Ovary (tissue), 9 donors: ENCODE measurements around the gene IL1RAPL2. TPM values are rescaled to one million over a fixed set of nuclear protein-coding genes. Genes with fewer than 3 reads are reported as not detected.

Experiments used
- DNase-seq, 5 donors: peaks; one replicate each; pipeline ENCODE4 v3.0.0-alpha.2; 2019 to 2020
- H3K27ac ChIP-seq, 2 donors: fragments of 200-600 bp; one replicate each; pipeline versions ENCODE4 v1.5.1 to v1.8.0; 2019 to 2022
- H3K27me3 ChIP-seq: fragments of 200-600 bp; one replicate; pipeline ENCODE4 v1.8.0; 2022
- H3K36me3 ChIP-seq: fragments of 200-600 bp; sonication (generic); one replicate; pipeline ENCODE4 v1.5.1; 2019
- H3K4me1 ChIP-seq: one replicate; pipeline ENCODE4 v1.8.1; 2013; ENCODE audit warnings: mild to moderate bottlenecking, moderate library complexity; ENCODE audit not compliant: insufficient read depth
- H3K4me3 ChIP-seq: fragments of 200-600 bp; sonication (generic); one replicate; pipeline ENCODE4 v1.5.1; 2017
- H3K9me3 ChIP-seq, 2 donors: fragments of 200-600 bp in 1 of 2; sonication (generic) in 1 of 2; one replicate each; pipeline versions ENCODE4 v1.5.1 to v1.8.1; 2013 to 2019; ENCODE audit warnings: mild to moderate bottlenecking in 1 of 2, moderate library complexity in 1 of 2
- CTCF ChIP-seq, 3 donors: fragments of 450-650 bp in 2 of 3; fragments of 200-600 bp in 1 of 3; IDR thresholded peaks; one replicate each; pipeline versions ENCODE4 v1.5.1 to v1.8.0; 2016 to 2022; ENCODE audit warnings: antibody characterized with exemption in 3 of 3, mild to moderate bottlenecking in 1 of 3
- EP300 ChIP-seq: sonication (generic); formaldehyde crosslinking; IDR thresholded peaks from one replicate; pipeline ENCODE4 v1.6.1; 2017; ENCODE audit warnings: antibody characterized with exemption
- POLR2A ChIP-seq: fragments of 450-650 bp; IDR thresholded peaks from one replicate; pipeline ENCODE4 v1.6.1; 2017; ENCODE audit warnings: antibody characterized with exemption, mild to moderate bottlenecking, moderate library complexity
- WGBS, 3 donors: extraction: QIAGEN DNeasy Blood & Tissue Kit in 1 of 3; methylation state at CpG; one replicate each; pipeline versions ENCODE4 v1.1.5 to v1.1.7; 2013 to 2017; 5-methylcytosine and 5-hydroxymethylcytosine counted together
- intact Hi-C, 4 donors: fragments of 100-400 bp; cut with DNase I; formaldehyde crosslinking; loops; one replicate each; pipeline versions ENCODE4 v1.11.0 to v1.15.1; 2022 to 2023
- polyA plus RNA-seq, 2 donors: library from polyadenylated mRNA; stranded (reverse); fragments of 200-250 nt in 1 of 2; fragments of 350-450 nt in 1 of 2; fragmentation: Illumina TruSeq in 1 of 2; extraction: RNeasy Lipid Tissue Mini Kit (QIAGEN cat#74804) in 1 of 2; gene quantifications; one replicate each; pipeline ENCODE4 v1.2.3, GENCODE V29; 2013 to 2014
- total RNA-seq, 7 donors: library from RNA; depleted of rRNA in 2 of 7; stranded (reverse); fragments of >200 nt in 2 of 7; fragmentation: NEBNext Ultra II Directional in 3 of 7; extraction: Animal tissue kit (Norgen Biotek cat#: 25700) in 3 of 7; gene quantifications; one replicate each; pipeline versions ENCODE4 v1.1.0 to v1.2.4, GENCODE V29; 2016 to 2023
- donor health status: DM: no; HTN: no; CAD: no; lungs with moderate emphysema.
- donor health status: DM: no; HTN: no; CAD: no.
- donor health status: Bipolar disorder and iron deficiency.
- donor health status: DM: yes; HTN: yes; CAD: no.
- donor health status: DM: no; HTN: no; CAD: no.
- donor health status: DM: yes; HTN: yes; CAD: no.

IL1RAPL2 gene
- total and polyA plus RNA-seq, 9 donors, result 0.08 to 1.1 (median 0.32) TPM; not detected in 3

DNA sequence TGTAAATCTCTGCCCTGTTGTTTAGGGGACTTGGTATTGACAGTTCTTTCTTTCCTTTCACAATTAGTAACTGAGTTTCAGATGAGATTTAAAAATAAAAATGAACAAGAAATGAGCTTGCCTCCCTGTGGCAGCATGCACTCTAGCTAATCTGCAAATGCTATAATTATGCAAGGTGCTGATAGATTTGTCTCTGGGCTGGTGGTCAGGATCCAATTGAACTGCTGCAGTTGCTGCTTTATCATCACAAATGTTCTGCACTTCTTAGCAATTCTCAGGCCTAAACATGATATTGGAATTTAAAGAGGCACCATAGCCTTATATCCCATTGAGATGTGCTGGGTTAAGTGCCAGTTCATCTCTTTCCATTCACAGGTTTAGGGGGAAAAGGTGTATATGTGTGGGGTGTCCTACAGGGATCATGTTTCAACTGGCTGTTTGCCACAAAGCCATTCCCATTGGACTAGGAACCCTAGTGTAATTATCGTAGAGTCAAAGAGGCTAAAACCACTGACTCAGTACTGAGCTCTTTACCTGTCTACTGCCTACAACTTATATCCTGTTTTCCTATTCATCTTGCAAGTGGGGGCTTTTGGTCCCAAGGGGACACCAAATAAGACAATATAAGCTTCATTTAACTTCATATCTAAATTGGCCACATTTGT lies 914.8 kb downstream of the IL1RAPL2 start:
- intact Hi-C loops, result no loop called here
- Histone ChIP-seq H3K36me3 (no peaks in the 10 kb centered on the region), H3K4me3 (no peak overlapping the region), H3K9me3 (no peaks in the 10 kb centered on the region), H3K4me1 (no peaks in the 10 kb centered on the region), H3K27ac (no peak overlapping the region), H3K27me3 (no peaks in the 10 kb centered on the region)
- WGBS, 3 donors, result 83 to 91% (median 88%) methylated on average over 1 of the region's 1 CpG
- TF ChIP-seq CTCF (IDR thresholded peaks at IDR 0.05), result no peak
- no peak for TF ChIP-seq POLR2A
- TF ChIP-seq EP300, result no peak
- no peak for DNase-seq

DNA sequence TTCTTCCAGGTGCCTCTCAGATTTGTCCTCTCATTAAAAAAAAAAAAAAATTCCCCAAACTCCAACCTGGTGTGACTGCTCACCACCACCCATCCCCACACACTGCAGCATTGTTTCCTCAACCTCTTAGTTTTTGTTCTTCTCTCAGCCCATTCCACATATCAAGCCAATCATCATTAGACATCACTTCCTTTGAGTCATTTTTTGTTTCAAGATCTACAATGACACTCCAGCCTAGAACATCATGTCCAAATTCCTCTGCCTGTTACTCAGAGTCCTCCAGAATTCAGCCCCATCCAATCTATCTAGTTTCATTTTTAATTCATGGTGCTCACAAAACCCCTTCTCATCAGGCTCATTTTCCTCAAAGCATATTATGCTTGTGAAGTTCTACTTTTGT lies 917.0 kb downstream of the IL1RAPL2 start:
- H3K4me1 ChIP-seq, result no peaks in the 10 kb centered on the region
- no peak overlapping the region for H3K4me3 ChIP-seq
- TF ChIP-seq CTCF (IDR thresholded peaks at IDR 0.05) (no peak), POLR2A (no peak), EP300 (no peak)
- intact Hi-C loops, result no loop called here
- H3K36me3 ChIP-seq, result no peaks in the 10 kb centered on the region
- DNase-seq, result no peak
- H3K27me3 ChIP-seq, result no peaks in the 10 kb centered on the region
- no peak overlapping the region for H3K27ac ChIP-seq
- no peaks in the 10 kb centered on the region for H3K9me3 ChIP-seq

DNA sequence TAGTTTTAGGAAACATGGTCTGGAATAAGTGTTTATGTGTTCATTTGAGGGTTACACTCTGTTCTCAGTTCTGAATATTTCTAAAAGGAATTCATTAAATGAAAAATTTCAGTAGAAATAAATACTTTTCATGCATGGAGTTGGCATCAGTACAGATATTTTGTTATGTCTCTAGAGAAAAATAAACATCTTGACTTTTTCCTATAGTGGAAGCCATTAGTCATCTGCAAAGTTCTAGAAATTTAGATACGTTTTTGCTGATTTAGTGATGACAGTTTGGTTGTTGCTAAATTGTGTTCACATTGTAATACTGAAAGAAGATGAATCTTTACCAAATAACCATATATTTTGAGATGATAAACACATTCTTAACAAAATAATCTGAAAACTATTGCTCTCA lies 922.7 kb downstream of the IL1RAPL2 start:
- Histone ChIP-seq H3K4me3 (no peak overlapping the region), H3K4me1 (no peaks in the 10 kb centered on the region), H3K27ac (no peak overlapping the region), H3K27me3 (no peaks in the 10 kb centered on the region), H3K36me3 (no peaks in the 10 kb centered on the region), H3K9me3 (no peaks in the 10 kb centered on the region)
- WGBS, 3 donors, result 4 to 13% (median 9%) methylated on average over 1 of the region's 1 CpG
- no peak for DNase-seq
- no peak for TF ChIP-seq EP300
- TF ChIP-seq POLR2A, result no peak
- TF ChIP-seq CTCF (IDR thresholded peaks at IDR 0.05), result no peak
- intact Hi-C loops, result no loop called here

GRCh38 chrX:105495376-105495775 lies 929.4 kb downstream of the IL1RAPL2 start:
- no peak for DNase-seq
- no peak overlapping the region for H3K4me3 ChIP-seq
- H3K27ac ChIP-seq, result no peak overlapping the region
- H3K27me3 ChIP-seq, result no peaks in the 10 kb centered on the region
- H3K36me3 ChIP-seq, result no peaks in the 10 kb centered on the region
- no peaks in the 10 kb centered on the region for H3K9me3 ChIP-seq
- TF ChIP-seq CTCF (IDR thresholded peaks at IDR 0.05) (no peak), POLR2A (no peak), EP300 (no peak)
- H3K4me1 ChIP-seq, result no peaks in the 10 kb centered on the region
- intact Hi-C loops, result no loop called here
